ENCODE results near the gene VANGL1.

The VANGL1 gene

DNA sequence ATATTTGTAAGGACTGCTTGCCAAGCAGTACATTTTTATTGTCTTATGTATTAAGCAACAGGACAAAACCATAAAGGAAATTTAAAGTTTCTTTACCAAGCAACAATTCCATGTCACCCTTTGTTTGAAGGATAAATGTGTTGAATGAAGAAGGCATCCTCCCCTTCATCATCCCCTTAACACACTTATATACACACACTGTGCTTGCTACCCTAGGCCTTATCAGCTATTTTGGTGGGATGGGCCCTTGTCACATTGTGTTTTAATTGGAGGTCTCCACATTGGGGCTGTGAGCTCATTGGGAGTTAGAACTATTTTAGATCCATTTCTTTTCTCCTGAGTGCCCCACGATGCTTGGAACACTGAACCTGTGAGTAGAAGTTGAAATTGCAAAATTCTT is 1.9 kb downstream of the VANGL1 start:
- DNase-seq (ENCODE audit: low read depth, low spot score): no peak

DNA sequence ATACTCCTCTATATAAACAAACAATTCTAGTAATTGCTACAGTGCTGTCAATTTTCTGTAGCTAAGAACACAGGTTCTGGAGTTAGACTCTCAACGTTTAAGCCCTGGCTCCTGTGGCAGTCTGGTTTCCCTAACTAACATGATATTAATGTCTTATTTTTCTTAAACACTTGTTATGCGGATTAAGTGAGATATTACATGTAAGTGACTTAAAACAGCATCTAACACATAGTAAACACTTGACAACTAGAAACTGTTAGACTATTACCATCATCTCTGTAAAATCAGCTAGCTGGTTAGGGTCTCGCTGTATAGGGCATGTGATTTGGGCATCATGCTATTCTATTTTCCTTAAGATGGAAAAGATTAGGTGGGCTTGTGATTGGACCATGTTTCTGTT is 2.3 kb downstream of the VANGL1 start:
- DNase-seq (ENCODE audit: low read depth, low spot score): no peak

DNA sequence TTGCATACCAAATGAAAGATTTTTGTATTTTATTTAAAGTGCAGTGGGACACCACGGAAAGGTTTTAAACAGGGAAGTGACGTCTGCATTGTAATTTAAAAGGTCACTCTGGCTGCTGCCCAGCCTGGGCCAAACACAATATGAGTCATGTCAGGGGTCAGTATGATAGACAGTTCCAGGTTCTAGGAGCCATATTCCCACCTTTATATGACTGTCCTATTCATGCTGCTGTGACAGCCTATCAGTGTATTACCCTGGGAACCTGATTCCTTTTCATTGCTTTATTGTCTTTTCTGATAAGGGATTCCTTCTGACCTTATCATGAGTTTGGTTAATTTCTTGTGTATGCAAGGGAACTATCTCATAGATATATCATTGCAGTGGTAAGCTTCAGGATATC is 5.3 kb downstream of the VANGL1 start:
- no peak for DNase-seq (ENCODE audit: low read depth, low spot score)

DNA sequence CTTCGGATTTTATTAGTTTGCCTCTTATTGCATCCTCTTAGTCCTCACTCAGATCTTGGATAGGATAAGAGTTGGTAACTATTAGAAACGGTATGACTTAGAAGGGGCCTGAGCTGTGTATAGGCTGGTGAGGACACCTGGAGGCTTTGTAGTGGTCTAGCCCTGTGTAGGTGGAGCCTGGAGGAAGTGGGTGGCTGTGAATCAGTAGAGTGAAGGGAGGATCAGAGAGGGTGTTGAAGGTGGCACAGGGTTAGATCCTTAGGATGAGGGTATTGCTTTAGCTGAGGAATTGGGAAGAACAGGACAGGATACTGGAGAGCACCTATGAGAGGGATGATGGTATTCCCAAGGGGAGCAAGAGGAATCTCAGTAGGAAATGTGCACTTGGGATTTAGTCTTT is 5.7 kb downstream of the VANGL1 start:
- no peak for DNase-seq (ENCODE audit: low read depth, low spot score)

- DNase-seq (ENCODE audit: low read depth, low spot score): no peak
Observed at GRCh38 chr1:115647919-115648650, 6.3 kb downstream of the VANGL1 start.

GRCh38 chr1:115648717-115649691 is 7.2 kb downstream of the VANGL1 start:
- DNase-seq (ENCODE audit: low read depth, low spot score): peak; percentile 67

DNA sequence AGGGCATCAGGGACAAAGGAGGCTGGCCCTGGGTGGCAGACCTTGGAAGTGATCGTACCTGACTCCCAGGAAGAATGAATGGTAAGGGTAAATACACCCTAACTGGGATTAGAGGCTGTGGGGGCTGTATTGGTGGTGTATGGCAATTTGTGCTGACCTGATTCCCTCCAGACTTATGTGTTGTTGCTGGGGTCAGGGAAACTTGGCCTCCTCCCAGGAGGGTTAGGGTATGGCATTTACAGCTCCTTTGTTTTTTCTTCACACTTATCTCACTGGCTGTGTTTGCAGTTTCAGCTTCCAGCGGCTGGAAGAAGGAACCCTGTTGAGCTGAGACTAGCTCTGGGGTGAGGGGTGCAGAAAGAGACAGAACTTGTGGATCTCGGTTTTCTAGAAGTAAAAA is 8.2 kb downstream of the VANGL1 start:
- peak; percentile 90 for DNase-seq (ENCODE audit: low read depth, low spot score)

DNA sequence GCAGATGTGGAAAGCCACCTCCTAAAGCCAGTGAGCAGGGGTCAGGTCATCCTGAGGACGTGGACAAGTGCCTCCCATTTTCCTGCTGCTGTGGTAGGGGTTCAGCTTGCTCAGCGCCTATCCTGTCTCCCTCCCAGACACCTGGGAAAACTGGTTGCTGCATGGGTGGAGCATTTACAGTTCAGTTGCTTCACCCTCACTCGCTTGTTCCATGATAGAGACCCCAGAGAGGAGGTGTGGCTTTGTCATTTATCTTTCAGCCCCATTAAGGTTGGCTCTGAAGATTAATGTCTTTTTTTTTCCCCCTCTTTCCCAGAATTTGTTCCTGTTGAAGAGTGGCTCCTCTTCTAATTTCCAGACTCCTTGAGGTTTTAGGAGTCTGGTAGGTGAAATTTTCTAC is 9.2 kb downstream of the VANGL1 start:
- DNase-seq (ENCODE audit: low read depth, low spot score): peak; percentile 43

DNA sequence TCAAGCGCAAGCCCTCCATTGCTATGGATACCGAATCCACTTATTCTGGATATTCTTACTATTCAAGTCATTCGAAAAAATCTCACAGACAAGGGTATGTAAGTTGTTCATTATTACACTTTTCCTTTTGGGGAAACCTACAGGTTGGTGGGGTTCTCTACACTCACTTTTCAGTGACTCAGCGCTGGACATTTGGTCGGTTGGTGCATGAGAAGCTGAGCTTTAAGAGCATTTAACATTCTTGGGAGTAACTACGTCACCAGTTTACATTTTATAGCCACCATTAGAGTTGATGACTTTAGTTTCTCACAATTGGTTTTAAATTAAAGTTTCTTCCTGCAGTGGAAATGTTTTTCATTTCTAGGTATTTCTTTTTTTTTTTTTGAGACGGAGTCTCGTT is 9.6 kb downstream of the VANGL1 start:
- no peak for DNase-seq (ENCODE audit: low read depth, low spot score)

GRCh38 chr1:115652236-115652788 is 10.5 kb downstream of the VANGL1 start:
- no peak for DNase-seq (ENCODE audit: low read depth, low spot score)

DNA sequence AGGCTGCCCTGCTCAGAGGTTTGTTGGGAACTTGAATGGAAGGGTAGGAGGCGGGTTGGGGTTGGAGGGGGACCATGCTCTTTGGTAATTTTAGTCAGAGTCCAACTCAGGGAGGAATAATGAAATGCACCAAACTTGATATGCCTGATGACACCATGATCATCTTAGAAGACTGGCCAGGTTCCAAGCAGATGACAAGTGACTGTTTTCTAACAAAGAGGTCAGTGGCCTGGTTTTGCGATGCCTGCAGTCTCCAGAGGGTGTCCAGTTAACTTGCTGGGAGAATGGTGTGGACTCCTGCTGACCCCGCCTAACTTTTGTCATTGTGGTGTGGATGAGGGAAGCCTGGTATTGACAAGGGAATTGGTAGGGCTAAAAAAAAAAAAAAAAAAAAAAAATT is 12.4 kb downstream of the VANGL1 start:
- DNase-seq (ENCODE audit: low read depth, low spot score): no peak

DNA sequence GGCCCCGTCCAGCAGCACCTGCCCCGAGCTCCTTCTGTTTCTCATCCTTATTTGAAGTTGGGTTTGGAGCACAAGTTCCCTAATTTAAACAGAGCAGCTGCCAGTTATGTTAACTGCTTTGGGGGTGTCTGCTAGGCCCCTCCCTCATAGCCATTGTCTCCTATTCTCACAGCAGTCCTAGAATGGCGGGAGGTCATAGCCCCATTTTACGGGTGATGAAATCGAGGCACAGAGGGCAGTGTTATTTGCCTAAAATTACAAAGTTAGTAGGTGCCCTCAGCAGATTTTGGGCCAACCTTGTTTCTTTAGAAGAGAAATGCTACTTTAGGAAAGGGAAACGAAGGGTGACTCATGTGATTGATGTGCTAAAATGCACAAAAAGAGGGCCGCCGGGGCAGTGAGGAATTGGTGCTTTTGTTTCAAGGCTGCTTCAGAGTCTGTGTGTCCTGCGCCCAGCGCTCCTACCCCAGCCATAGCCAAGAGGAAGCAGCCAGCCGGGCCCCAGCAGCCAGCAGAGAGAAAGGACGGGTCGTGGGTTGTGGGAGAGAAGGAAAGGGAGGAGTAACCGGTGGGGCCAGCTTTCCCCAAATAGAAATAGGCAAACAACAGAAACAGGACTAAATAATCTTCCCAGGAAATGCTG is 13.0 kb downstream of the VANGL1 start:
- DNase-seq (ENCODE audit: low read depth, low spot score): peak; percentile 71

- no peak for DNase-seq (ENCODE audit: low read depth, low spot score)
Observed at GRCh38 chr1:115655306-115655663, 13.5 kb downstream of the VANGL1 start.

- DNase-seq (ENCODE audit: low read depth, low spot score): no peak
Observed at GRCh38 chr1:115655916-115656315, 14.1 kb downstream of the VANGL1 start.

- no peak for DNase-seq (ENCODE audit: low read depth, low spot score)
Observed at GRCh38 chr1:115656461-115657077, 14.8 kb downstream of the VANGL1 start.

DNA sequence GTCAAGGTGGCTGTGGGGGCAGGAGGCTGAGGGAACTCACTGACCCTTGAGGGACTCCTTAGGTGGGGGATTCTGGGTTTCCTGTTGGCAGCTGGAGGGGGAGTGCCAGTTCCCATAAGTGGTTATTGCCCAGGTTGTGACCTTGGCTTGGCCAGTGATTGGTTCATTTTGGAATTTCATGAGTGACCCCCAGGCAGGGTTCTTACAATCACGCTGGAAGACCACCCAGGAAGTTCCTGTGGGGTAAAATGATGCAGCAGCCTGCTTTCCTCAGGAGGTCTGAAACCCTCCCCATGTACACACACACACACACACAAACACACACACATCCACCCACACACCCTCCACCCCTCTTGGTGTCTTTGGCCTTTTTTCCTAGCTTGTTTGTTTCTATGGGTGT is 16.9 kb downstream of the VANGL1 start:
- DNase-seq (ENCODE audit: low read depth, low spot score): no peak

GRCh38 chr1:115660151-115660550 is 18.4 kb downstream of the VANGL1 start:
- no peak for DNase-seq (ENCODE audit: low read depth, low spot score)

DNA sequence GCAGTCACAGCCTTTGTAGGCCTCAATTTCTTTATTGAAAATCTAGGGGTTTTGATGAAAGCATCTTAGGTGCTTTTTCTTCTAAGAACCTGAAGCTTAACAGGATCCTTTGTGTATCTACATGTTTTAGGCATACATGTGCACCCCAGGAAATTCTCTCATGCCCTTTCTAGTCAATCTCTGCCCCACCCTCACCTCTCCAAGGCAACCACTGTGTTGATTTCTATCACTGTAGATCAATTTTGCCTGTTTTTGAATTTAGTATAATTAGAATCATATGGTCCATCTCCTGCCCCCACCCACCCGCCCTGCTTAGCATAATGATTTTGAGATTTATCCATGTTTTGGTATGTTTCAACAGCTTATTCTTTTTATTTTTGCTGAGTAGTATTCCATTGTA is 19.4 kb downstream of the VANGL1 start:
- DNase-seq (ENCODE audit: low read depth, low spot score): no peak

- DNase-seq (ENCODE audit: low read depth, low spot score): no peak
Observed at GRCh38 chr1:115665319-115666096, 23.7 kb downstream of the VANGL1 start.

DNA sequence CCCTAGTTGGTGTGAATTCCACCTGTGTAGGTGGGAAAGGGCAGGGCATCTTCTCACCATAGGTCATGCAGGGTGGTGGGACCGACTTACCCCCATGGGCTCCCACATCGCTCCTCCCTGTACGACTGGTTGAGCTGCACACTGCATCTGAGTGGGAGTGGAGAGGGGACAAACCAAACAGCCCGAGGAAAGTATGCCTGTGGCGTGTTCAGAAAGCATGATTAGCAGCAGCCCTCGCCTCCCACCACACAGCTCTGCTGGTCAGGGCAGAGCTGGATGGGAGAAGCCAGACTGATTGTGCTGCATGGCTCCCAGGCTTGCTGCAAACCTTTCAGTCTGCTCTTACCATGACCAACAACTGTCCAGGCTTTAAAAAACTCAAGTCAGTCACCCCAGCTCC is 24.4 kb downstream of the VANGL1 start:
- DNase-seq (ENCODE audit: low read depth, low spot score): no peak

- DNase-seq (ENCODE audit: low read depth, low spot score): no peak
Observed at GRCh38 chr1:115666702-115667101, 24.9 kb downstream of the VANGL1 start.
